Stimulated activated CD8-positive, alpha-beta memory T cell treated with anti-CD3 and anti-CD28 coated beads, Interleukin-12 subunit alpha, Interleukin-12 subunit beta, amount 100 ng/mL, for 1 hour (primary cell): ENCODE results near the gene KCNH4.
"Not testable (repeated sequence)": the region's sequence is repeated elsewhere in the genome, so short reads cannot be mapped to it uniquely, and the experiment has no call there.

Experiments used
- DNase-seq: peaks from one replicate; pipeline ENCODE4 v3.0.0-alpha.2; 2020; ENCODE audit warnings: low read depth

Gene KCNH4

GRCh38 chr17:42178817-42179216, 2.1 kb downstream of the KCNH4 start:
- DNase-seq: no peak

DNA sequence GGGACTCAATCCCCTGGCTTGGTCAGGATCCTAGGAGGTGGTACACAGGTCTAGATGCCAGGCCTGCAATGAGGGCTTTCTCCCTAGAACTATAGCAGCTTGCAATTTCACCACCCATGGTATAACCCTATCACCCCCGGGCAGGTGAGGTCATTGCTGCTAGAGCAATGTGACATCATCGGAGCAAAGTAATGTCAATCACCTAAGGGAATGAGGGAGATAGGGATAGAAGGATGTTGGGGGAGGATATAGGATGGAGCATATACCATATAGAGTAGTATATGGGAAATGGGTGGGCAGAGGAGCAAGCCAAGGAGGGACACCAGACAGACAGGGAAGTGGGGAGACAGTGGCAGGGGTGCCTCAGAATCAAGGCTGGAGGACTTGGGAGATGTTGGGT, 3.3 kb downstream of the KCNH4 start:
- no peak for DNase-seq

- DNase-seq: no peak
These were observed 6.7 kb downstream of the KCNH4 start for GRCh38 chr17:42174126-42174783.

GRCh38 chr17:42171831-42172230, 9.1 kb downstream of the KCNH4 start:
- DNase-seq: no peak

DNA sequence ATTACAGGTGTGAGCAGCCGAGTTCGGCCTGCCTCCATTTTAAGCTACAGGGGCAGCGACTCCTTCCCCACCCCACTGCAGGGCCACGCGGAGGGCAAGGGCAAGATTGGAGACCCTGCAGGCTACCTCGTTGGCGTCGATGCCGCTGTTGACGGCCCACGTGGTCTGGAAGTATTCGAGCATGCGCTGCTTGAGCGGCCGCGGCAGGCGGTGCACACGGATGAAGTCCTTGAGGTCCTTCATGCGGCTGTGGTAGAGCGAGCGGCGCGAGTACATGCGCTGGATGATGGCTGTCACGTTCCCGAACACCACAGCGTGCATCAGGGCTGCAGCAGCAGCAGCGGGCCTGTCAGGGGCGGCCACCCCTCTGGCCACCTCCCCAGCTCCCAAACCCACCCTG, 11.6 kb downstream of the KCNH4 start:
- DNase-seq: no peak

- DNase-seq: no peak
These were observed 13.1 kb downstream of the KCNH4 start for GRCh38 chr17:42167807-42168206.

DNA sequence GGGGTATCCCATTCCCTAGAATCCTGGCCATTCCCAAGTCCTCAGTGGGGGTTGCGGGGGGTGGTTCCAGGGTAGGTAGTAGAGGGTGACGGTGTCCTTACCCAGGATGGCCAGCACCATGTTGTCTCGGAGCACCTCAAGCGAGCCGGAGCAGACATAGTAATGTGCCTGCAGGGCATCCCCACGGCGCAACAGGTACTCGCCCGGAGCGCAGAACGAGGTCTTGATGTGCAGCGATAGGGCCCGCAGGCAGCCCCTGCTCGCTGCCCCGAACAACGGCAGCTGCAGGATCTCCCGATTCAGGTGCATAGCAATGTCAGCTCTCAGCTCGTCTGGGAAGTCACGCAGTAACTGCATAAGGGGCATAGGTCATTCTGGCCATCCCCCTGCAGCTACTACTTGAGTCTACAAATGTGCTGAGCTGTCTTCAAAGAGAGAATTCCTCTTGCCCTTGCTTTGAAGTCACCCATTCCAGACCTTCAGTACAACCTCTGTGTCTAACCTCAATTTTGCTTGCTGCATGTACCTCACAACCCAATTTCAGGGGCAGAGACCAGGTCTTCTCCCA, 14.7 kb downstream of the KCNH4 start:
- DNase-seq: no peak

GRCh38 chr17:42165751-42166150, 15.2 kb downstream of the KCNH4 start:
- DNase-seq: no peak

- DNase-seq: no peak
These were observed 17.1 kb downstream of the KCNH4 start for GRCh38 chr17:42163696-42164407.

DNA sequence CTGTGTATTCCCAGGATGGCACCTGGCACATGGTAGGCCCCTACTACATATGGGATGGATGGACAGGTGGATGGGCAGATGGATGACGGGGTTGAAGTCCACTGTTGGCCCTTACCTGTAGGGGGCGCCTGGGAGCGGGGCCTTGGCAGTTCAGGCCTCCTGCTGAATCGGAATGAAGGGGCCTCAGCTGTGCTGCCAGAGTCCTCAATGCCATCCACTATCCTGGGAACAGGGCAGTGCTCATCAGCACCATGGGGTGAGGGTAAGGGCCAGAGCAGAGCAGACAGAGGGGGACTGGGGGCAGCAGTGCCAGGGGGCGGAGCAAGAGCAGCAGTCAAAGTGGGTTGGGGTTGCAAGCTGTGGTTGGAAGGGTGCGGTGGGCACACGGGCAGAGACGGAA, 17.8 kb downstream of the KCNH4 start:
- no peak for DNase-seq

DNA sequence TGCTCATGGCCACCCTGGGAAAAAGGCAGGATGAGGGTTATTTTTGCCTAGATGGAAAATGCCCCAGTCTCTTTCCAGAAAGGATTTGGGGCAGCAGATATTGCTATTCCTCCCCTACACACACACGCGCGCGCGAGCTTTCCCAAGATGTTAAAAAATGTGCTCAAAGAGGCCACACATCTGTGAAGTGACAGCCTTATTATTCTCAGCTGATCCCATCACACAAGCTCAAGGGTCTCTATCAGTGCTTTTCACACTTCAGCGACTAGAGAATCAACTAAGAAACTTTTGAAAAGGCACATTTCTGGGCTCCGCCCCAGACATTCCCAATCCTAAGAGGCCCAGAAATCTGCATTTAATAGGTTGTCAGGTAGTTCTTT, 20.4 kb downstream of the KCNH4 start:
- no peak for DNase-seq

DNA sequence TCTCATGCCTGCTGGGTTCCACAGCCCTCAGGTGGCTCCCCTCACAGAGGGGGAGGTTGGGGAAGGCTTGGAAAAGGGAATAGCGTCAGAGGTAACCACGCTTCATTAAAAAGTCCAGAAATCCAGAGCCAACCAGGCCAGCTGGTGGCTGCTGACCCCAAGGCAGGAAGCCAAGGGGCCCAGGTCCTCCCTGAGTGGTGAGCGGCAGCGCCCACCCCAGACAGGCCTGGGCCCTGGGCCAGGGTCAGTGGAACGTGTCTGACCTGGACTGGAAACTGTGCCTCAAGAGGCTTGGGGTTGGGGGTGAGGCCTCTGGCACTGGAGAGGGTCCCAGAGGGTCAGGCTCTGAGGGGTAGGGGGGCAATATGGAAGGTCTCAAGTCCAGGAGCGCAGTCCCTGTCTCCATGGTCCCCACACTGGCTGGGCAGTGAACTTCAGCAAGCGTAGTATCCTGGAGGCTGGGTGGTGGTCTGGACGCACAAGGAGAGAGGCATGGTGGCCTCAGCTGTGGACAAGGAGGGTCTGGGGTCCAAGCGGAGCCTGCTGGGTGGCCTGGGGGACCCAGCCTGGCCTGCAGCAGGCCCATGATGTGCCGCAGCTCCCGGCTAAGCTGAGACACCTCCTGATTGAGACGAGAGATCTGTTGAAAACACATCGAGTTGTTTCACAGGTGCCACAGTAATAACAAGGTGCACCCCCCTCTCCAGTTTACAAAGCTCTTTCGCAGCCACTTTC, 21.0 kb downstream of the KCNH4 start:
- DNase-seq: no peak

DNA sequence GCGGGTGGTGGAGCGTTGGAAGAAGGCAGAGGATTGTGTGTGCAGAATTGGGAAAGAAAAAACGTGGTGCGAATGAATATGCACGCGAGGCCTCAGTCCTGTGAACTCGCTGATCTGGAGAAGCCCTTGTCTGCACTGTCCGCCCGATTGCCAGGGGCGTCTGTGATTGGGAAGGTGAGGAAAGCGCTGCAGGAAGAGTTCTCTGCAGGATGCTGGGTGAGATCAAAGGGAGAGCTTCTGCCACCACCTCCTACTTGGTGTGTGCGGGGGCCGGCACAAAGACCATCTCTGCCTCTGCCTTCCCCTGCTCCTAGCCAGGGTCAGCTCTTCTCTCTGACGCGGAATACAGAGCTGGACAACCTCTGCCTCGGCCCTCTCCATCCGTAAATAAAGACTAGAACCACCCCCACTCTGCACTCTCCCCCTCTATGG, 25.3 kb downstream of the KCNH4 start:
- no peak for DNase-seq

GRCh38 chr17:42153919-42154742, 26.8 kb downstream of the KCNH4 start:
- DNase-seq: no peak

GRCh38 chr17:42146911-42147607, 33.9 kb downstream of the KCNH4 start:
- DNase-seq: no peak

DNA sequence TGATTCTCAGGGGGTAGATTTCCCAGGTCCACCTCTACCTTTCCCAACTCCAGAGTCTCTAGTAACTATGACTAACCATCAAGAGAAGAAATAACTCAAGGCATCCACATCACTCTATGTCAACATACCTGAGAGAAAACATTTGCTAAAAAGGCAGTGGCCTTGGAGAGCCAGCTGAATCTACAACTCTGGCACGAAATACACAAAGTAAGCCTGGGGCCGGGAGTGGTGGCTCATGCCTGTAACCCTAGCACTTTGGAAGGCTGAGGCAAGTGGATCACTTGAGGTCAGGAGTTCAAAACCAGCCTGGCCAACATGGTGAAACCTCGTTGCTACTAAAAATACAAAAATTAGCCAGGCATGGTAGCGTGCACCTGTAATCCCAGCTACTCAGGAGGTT, 37.8 kb downstream of the KCNH4 start:
- DNase-seq: not testable (repeated sequence)

- DNase-seq: no peak
These were observed 38.5 kb downstream of the KCNH4 start for GRCh38 chr17:42142371-42142896.

- DNase-seq: no peak
These were observed 39.6 kb downstream of the KCNH4 start for GRCh38 chr17:42141382-42141781.

GRCh38 chr17:42140690-42141089, 40.3 kb downstream of the KCNH4 start:
- DNase-seq: not testable (repeated sequence)

GRCh38 chr17:42138749-42139492, 42.0 kb downstream of the KCNH4 start:
- DNase-seq: no peak
